HepG2 (cell line): ENCODE data around the gene HDAC4. TPM values are rescaled to one million over a fixed set of nuclear protein-coding genes. Genes with fewer than 3 reads are reported as not detected.

Source experiments
- ATAC-seq: fragments of 200-7000 bp; cut with Tn5 transposase; 3 replicates; pipeline ENCODE4 v1.9.1; 2020; ENCODE audit warnings: mild to moderate bottlenecking, moderate library complexity
- BruUV-seq: library from RNA; stranded (reverse); fragments of 400-500 nt; replicated peaks from 2 replicates; lab custom pipeline; 2021; lab: Mats Ljungman, UMichigan
- CTCF ChIA-PET: fragments of 300-600 bp; formaldehyde crosslinking; extraction: SDS; loops from one replicate; lab custom pipeline; 2021; ENCODE audit warnings: low total read pairs, inconsistent platforms, low intra/inter-chr PET ratio; lab: Yijun Ruan, JAX
- POLR2A ChIA-PET: fragments of 350-600 bp; sonication (Branson Sonifier 250); formaldehyde crosslinking; loops from one replicate; lab custom pipeline; 2020; ENCODE audit warnings: antibody characterized with exemption, inconsistent platforms; lab: Yijun Ruan, JAX
- DNase-seq: peaks from one replicate; pipeline ENCODE4 v3.0.0-alpha.2; 2015; ENCODE audit warnings: low spot score
- FAIRE-seq: peaks from 3 replicates; lab custom pipeline; 2011; peaks lifted over from hg19 to GRCh38; lab: Jason Lieb, UNC
- H2AFZ ChIP-seq: one replicate; pipeline ENCODE4 v1.6.1; 2011; ENCODE audit warnings: low read length, inconsistent platforms
- H3K27ac ChIP-seq: fragments of 300-600 bp; 3 replicates; pipeline ENCODE4 v1.8.0; 2011; ENCODE audit warnings: mixed run types, mild to moderate bottlenecking, mixed read lengths, low read length, inconsistent platforms; ENCODE audit not compliant: insufficient read depth; ENCODE audit errors: extremely low read length
- H3K27me3 ChIP-seq, 2 experiments: fragments of 200-600 bp in 1 of 2; 2 replicates in 1 of 2; 3 replicates in 1 of 2; pipeline versions ENCODE4 v1.6.0 to v1.8.0; 2011; ENCODE audit warnings: low read length in 2 of 2, mild to moderate bottlenecking in 2 of 2, moderate library complexity in 2 of 2, inconsistent platforms in 1 of 2; ENCODE audit not compliant: insufficient read depth in 2 of 2, control insufficient read depth in 1 of 2
- H3K36me3 ChIP-seq, 2 experiments: fragments of 200-600 bp in 1 of 2; replicated peaks in 1 of 2; 2 replicates in 1 of 2; 3 replicates in 1 of 2; pipeline versions ENCODE4 v1.5.1 to v1.8.0; 2011; ENCODE audit warnings: low read length in 2 of 2, inconsistent platforms in 1 of 2; ENCODE audit not compliant: insufficient read depth in 2 of 2, control insufficient read depth in 1 of 2
- H3K4me1 ChIP-seq: 2 replicates; pipeline ENCODE4 v1.5.1; 2012; ENCODE audit warnings: low read length, inconsistent platforms; ENCODE audit not compliant: insufficient read depth
- H3K4me2 ChIP-seq: 2 replicates; pipeline ENCODE4 v1.6.0; 2011; ENCODE audit warnings: low read depth, low read length, inconsistent platforms
- H3K4me3 ChIP-seq, 3 experiments: fragments of 200-600 bp in 1 of 3; sonication (generic), shearing (Covaris generic) in 1 of 3; replicated peaks in 1 of 3; 2 replicates each; pipeline ENCODE4 v1.5.1; 2011 to 2016; ENCODE audit warnings: low read length in 3 of 3, inconsistent platforms in 2 of 3, low read depth in 2 of 3, mild to moderate bottlenecking in 2 of 3, control low read depth in 1 of 3, mixed read lengths in 1 of 3; ENCODE audit not compliant: insufficient read depth in 1 of 3
- H3K79me2 ChIP-seq: one replicate; pipeline ENCODE4 v1.6.1; 2011; ENCODE audit warnings: low read length, inconsistent platforms; ENCODE audit not compliant: insufficient read depth
- H3K9ac ChIP-seq: 2 replicates; pipeline ENCODE4 v1.6.0; 2011; ENCODE audit warnings: mild to moderate bottlenecking, low read depth, low read length, inconsistent platforms; ENCODE audit not compliant: insufficient read depth
- H3K9me3 ChIP-seq: 2 replicates; pipeline ENCODE4 v1.5.1; 2012; ENCODE audit warnings: mild to moderate bottlenecking, low read length
- H4K20me1 ChIP-seq: 2 replicates; pipeline ENCODE4 v1.6.0; 2011; ENCODE audit warnings: inconsistent platforms, mild to moderate bottlenecking, low read length, moderate library complexity; ENCODE audit not compliant: insufficient read depth
- CC2D1A ChIP-seq: sonication (generic); formaldehyde crosslinking; IDR thresholded peaks from 2 replicates; pipeline ENCODE4 v1.8.1; 2023; ENCODE audit warnings: mild to moderate bottlenecking, missing genetic modification reagents
- HOXA7 ChIP-seq: sonication (generic); formaldehyde crosslinking; IDR thresholded peaks from 2 replicates; pipeline ENCODE4 v1.8.1; 2022; ENCODE audit warnings: mild to moderate bottlenecking, missing genetic modification reagents, moderate library complexity
- RBM22 ChIP-seq: fragments of 200-400 bp; formaldehyde crosslinking; optimal IDR thresholded peaks from 2 replicates; pipeline ENCODE3; 2017; ENCODE audit warnings: mild to moderate bottlenecking, low read length, moderate library complexity
- RELA ChIP-seq: sonication (generic); formaldehyde crosslinking; IDR thresholded peaks from 2 replicates; pipeline ENCODE4 v1.4.0; 2020; ENCODE audit warnings: missing genetic modification reagents
- SP4 ChIP-seq: sonication (generic); formaldehyde crosslinking; IDR thresholded peaks from 2 replicates; pipeline ENCODE4 v1.8.1; 2023; ENCODE audit warnings: mild to moderate bottlenecking, missing genetic modification reagents
- TBP ChIP-seq: sonication (generic); formaldehyde crosslinking; IDR thresholded peaks from 2 replicates; pipeline ENCODE4 v1.5.0; 2020; ENCODE audit warnings: missing genetic modification reagents
- TERF1 ChIP-seq: sonication (generic); formaldehyde crosslinking; IDR thresholded peaks from 2 replicates; pipeline ENCODE4 v1.8.0; 2022; ENCODE audit warnings: mild to moderate bottlenecking, missing genetic modification reagents, moderate library complexity
- USF2 ChIP-seq, 2 experiments: sonication (generic) in 1 of 2; formaldehyde crosslinking in 1 of 2; IDR thresholded peaks; 2 replicates each; pipeline versions ENCODE4 v1.5.1 to v1.6.1; 2011 to 2020; ENCODE audit warnings: borderline replicate concordance in 1 of 2, low read depth in 1 of 2, low read length in 1 of 2, mild to moderate bottlenecking in 1 of 2, missing genetic modification reagents in 1 of 2, moderate library complexity in 1 of 2
- ZFP36L1 ChIP-seq: sonication (generic); formaldehyde crosslinking; IDR thresholded peaks from 2 replicates; pipeline ENCODE4 v1.8.0; 2022; ENCODE audit warnings: mild to moderate bottlenecking, missing genetic modification reagents, moderate library complexity
- ZNF430 ChIP-seq: sonication (generic); formaldehyde crosslinking; IDR thresholded peaks from 2 replicates; pipeline ENCODE4 v1.9.0; 2021; ENCODE audit warnings: mild to moderate bottlenecking, missing genetic modification reagents
- ZNF766 ChIP-seq: sonication (generic); formaldehyde crosslinking; IDR thresholded peaks from 2 replicates; pipeline ENCODE4 v1.5.0; 2020; ENCODE audit warnings: missing genetic modification reagents, borderline replicate concordance
- WGBS: methylation state at CpG from one replicate; pipeline ENCODE4 v1.1.6; 2017; ENCODE audit warnings: low lambda C conversion rate; 5-methylcytosine and 5-hydroxymethylcytosine counted together
- in situ Hi-C: cut with HindIII; loops from 2 replicates; pipeline ENCODE4 v1.10.0; 2017; ENCODE audit warnings: low pct_unique_long_range_greater_than_20kb; ENCODE audit not compliant: extremely low pct_ligation_motif_present
- intact Hi-C: fragments of 100-400 bp; cut with micrococcal nuclease; formaldehyde crosslinking; loops from one replicate; pipeline ENCODE4 v1.10.0; 2022; ENCODE audit not compliant: unreplicated experiment
- polyA plus RNA-seq, 8 experiments: library from polyadenylated mRNA; depleted of rRNA in 3 of 8; stranded (reverse) in 7 of 8; unstranded in 1 of 8; fragments of >200 nt; fragmentation: Illumina TruSeq in 4 of 8; extraction: Trizol in 4 of 8; gene quantifications; 2 replicates each; pipeline versions ENCODE4 v1.2.1 to v1.2.3, GENCODE V29; 2011 to 2016; ENCODE audit warnings: low read depth in 4 of 8, missing spikeins in 1 of 8, mixed read lengths in 1 of 8; ENCODE audit not compliant: insufficient read depth in 1 of 8
- total RNA-seq, 5 experiments: library from RNA; depleted of rRNA; stranded (reverse); fragments of >200 nt; fragmentation: Illumina TruSeq; extraction: Trizol; gene quantifications; 2 replicates each; pipeline ENCODE4 v1.2.3, GENCODE V29; 2016; ENCODE audit warnings: low read depth in 1 of 5
- TF ChIP-seq, protein P1 (sequence below): sonication (generic); formaldehyde crosslinking; IDR thresholded peaks from 2 replicates; pipeline ENCODE4 v1.5.0; 2020; ENCODE audit warnings: missing genetic modification reagents, mild to moderate bottlenecking, borderline replicate concordance

Gene HDAC4
- total and polyA plus RNA-seq, 2 of the 13 experiments (the other 11 are each of a cell fraction or from before 2014, with no cell fraction given), result 10.1 to 11.5 TPM

GRCh38 chr2:239304533-239305221 lies 96.1 kb downstream of the HDAC4 start:
- POLR2A ChIA-PET, result interaction anchor here (1.6 kb wide), 1 partner anchor 96 kb away, joined by 6 read pairs; the partner anchor contains the start of gene HDAC4
- Histone ChIP-seq H2AFZ (no peak overlapping the region), H3K9ac (no peak overlapping the region), H4K20me1 (peaks cover 54% of the 10 kb centered on the region; the same call in 1 of the 2 replicates), H3K4me2 (no peak overlapping the region), H3K9me3 (no peaks in the 10 kb centered on the region)
- BruUV-seq, result no TSS peak
- WGBS, result 94% methylated on average over 16 of the region's 16 CpGs
- DNase-seq (no peak), FAIRE-seq (no peak)
- CTCF ChIA-PET, result no interaction called here
- intact Hi-C loops (no loop called here), in situ Hi-C loops (no loop called here)
- TF ChIP-seq, protein P1, sequence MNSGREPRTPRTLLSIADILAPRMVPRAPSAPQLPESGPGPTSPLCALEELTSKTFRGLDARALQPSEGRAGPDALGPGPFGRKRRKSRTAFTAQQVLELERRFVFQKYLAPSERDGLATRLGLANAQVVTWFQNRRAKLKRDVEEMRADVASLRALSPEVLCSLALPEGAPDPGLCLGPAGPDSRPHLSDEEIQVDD (CRISPR knock-in tag), result no peak
- TF ChIP-seq RELA (CRISPR knock-in tag), result no peak
- no peak for TF ChIP-seq RBM22
- no peak for TF ChIP-seq ZNF430 (CRISPR knock-in tag)
- no peak for TF ChIP-seq ZFP36L1 (CRISPR knock-in tag)
- no peak for TF ChIP-seq HOXA7 (CRISPR knock-in tag)
- TF ChIP-seq ZNF766 (CRISPR knock-in tag), result no peak
- TF ChIP-seq CC2D1A (CRISPR knock-in tag), result no peak
- TF ChIP-seq SP4 (CRISPR knock-in tag), result no peak
- TF ChIP-seq USF2 (IDR thresholded peaks at IDR 0.05; ENCODE audit: low read depth, low read length), result no peak
- no peak for TF ChIP-seq USF2 (CRISPR knock-in tag; IDR thresholded peaks at IDR 0.05; ENCODE audit: borderline replicate concordance)
- no peak for TF ChIP-seq TERF1 (CRISPR knock-in tag)
- no peak for TF ChIP-seq TBP (CRISPR knock-in tag)
- TF ChIP-seq, all 625 proteins: peak for 0
- no peak overlapping the region for H3K27ac ChIP-seq
- no peak overlapping the region for H3K4me3 ChIP-seq
- no peaks in the 10 kb centered on the region for H3K27me3 ChIP-seq
- H3K36me3 ChIP-seq, result no peaks in the 10 kb centered on the region
- ATAC-seq, result no peak
- H3K4me1 ChIP-seq, result peaks cover 13% of the 10 kb centered on the region
- peaks cover 17% of the 10 kb centered on the region for H3K79me2 ChIP-seq
